ENCODE results near the gene TPX2.

GRCh38 chr20:31829731-31830130 is 90.6 kb downstream of the TPX2 start:
- TF ChIP-seq HDAC2 (IDR thresholded peaks at IDR 0.05) (no peak), MAFK (IDR thresholded peaks at IDR 0.05; ENCODE audit: partially characterized antibody) (no peak), MAZ (IDR thresholded peaks at IDR 0.05; ENCODE audit: borderline replicate concordance, low read depth, low read length) (no peak), CHD4 (IDR thresholded peaks at IDR 0.05; ENCODE audit: borderline replicate concordance) (no peak), EHMT2 (IDR thresholded peaks at IDR 0.05; ENCODE audit: low read depth) (no peak), CBX8 (IDR thresholded peaks at IDR 0.05) (no peak), NR3C1 (IDR thresholded peaks at IDR 0.05) (no peak), RNF2 (IDR thresholded peaks at IDR 0.05; ENCODE audit: borderline replicate concordance, low read depth) (no peak)
- TF ChIP-seq, protein P1, sequence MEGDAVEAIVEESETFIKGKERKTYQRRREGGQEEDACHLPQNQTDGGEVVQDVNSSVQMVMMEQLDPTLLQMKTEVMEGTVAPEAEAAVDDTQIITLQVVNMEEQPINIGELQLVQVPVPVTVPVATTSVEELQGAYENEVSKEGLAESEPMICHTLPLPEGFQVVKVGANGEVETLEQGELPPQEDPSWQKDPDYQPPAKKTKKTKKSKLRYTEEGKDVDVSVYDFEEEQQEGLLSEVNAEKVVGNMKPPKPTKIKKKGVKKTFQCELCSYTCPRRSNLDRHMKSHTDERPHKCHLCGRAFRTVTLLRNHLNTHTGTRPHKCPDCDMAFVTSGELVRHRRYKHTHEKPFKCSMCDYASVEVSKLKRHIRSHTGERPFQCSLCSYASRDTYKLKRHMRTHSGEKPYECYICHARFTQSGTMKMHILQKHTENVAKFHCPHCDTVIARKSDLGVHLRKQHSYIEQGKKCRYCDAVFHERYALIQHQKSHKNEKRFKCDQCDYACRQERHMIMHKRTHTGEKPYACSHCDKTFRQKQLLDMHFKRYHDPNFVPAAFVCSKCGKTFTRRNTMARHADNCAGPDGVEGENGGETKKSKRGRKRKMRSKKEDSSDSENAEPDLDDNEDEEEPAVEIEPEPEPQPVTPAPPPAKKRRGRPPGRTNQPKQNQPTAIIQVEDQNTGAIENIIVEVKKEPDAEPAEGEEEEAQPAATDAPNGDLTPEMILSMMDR (IDR thresholded peaks at IDR 0.05) = no peak
